Islet of Langerhans (tissue), 1 donor: ENCODE results near the gene CR1L.
"Not testable (repeated sequence)": the region's sequence is repeated elsewhere in the genome, so short reads cannot be mapped to it uniquely, and the experiment has no call there.

ENCODE experiments used
- FAIRE-seq: peaks from one replicate; lab custom pipeline; 2011; peaks lifted over from hg19 to GRCh38; lab: Jason Lieb, UNC

CR1L gene

DNA sequence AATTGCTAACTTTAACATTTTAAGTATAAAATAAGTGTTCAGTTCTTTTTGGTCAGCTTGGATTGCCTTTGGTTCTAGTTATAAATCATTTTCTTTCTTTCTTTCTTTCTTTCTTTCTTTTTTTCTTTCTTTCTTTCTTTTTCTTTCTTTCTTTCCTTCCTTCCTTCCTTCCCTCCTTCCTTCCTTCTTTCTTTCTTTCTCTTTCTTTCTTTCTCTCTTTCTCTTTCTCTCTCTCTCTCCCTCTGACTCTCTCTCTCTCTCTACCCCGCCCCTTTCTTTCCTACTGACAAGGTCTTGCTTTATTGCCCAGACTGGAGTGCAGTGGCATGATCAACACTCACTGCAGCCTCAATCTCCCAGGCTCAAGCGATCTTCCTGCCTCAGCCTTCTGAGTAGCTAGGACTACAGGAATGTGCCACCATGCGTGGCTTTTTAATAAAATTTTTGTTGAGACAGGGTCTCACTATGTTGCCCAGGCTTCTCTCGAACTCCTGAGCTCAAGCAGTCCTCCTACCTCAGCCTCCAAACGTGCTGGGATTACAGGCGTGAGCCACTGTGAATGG is 38.0 kb downstream of the CR1L start:
- not testable (repeated sequence) for FAIRE-seq

DNA sequence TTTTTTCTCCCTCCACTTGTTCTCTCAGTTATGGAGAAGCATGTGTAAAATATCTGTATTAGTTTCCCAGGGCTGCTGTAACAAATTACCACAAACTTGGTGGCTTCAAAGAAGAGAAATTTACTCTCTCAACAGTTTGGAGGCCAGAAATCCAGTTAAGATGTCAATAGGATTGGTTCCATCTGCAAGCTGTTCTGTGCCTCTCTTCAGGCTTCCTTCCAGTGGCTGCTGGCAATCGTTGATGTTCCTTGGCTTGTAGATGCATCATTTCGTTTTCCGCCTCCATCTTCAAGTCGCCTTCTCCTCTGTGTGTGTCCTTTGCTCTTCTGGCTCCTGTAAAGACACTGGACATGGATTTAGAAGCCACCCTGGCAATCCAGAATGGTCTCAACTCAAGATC is 45.6 kb downstream of the CR1L start:
- FAIRE-seq: not testable (repeated sequence)

DNA sequence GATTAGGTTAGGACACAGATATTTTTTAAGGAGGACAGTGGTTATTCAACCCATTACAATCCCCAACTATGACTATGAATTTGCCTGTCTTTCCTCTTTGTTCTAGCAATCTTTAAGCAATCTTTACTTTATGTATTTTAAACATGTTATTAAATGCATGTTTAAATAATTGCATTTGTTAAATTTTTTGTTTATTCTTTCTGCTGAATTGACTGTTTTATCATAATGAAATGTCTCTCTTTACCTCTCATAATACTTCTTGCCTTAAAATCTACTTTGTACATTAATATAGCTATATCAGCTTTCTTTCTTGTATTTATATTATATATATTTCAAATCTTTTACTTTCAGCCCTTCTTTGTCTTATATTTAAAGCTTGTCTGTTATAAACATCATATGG is 46.1 kb downstream of the CR1L start:
- FAIRE-seq: peak; percentile 73

DNA sequence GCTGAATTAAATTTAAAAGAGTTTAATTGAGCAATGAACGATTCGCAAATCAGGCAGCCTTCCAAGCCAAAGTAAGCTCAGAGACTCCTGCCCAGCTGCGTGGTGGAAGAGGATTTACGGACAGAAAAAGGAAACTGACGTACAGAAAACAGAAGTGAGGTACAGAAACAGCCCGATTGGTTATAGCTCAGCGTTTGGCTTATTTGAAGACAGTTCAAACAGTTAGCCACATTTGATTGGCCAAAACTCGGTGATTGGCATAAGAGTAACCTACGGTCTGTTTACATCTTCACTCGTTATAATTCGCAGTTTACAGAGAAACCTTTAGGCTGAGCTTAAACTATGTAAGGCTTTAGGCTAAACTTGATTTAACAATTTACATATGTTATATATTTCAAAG is 46.9 kb downstream of the CR1L start:
- FAIRE-seq: no peak

DNA sequence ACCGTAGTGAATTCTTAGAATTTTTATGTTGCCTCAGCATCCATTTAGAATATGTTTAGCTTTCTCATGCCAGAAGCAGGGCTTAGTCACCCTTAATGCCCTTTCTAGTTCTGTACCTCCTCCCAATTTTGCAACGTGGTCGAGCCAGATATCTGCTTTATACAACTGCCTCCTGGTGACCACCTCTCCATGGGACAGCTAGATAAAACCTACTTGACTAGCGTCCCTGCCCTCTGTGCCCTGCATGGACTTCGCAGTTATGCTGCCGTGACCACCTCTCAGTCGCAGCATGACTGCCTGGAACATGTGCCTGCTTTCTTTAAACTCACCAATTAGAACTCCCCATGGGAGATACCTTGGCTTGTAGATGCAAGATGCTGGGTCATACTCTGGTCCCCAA is 47.4 kb downstream of the CR1L start:
- not testable (repeated sequence) for FAIRE-seq

DNA sequence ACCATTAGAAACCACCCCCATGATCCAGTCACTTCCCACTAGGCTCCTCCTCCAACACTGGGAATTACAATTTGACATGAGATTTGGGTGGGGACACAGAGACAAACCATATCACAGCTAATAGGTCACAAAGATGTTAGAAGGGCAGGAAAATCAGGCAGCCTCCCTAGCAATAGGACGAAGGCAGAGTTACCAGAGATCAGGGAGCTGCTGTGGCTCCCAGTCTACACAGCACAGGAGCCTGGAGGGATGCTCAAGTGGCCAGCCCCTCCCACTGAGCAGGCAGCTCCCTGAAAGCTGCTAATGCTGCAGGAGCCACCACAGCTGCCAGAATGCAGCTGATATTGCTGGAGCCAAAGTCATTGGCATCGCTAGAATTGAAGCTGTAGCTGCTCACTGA is 51.0 kb downstream of the CR1L start:
- FAIRE-seq: no peak

DNA sequence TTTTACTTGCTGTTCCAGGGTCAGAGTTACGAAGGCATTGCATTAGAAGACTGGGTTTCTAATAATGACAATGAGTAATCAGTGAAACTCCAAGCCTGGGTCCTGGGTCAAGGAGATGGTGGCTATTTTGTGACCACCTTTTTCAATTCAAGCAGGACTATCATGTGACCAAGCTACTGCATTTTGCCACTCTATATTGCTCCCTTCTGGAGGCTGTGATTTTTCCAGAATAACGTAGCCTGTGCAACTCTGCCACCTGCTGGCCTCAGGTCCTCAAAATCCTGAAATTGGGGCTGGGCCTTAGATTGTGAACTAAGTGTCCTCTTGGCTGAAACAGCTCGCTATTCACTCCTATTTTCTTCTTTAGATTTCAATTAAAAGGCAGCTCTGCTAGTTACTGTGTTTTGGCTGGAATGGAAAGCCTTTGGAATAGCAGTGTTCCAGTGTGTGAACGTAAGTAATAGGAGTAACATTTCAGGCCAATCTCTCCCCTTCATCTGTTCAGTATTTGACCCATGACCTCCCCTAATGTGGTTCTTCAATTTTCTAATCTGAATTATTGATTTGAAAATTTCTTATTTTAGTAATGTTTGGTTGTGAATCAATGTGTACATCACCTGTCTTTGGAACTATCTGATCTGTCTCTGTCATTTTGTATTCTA is 54.0 kb downstream of the CR1L start:
- no peak for FAIRE-seq

DNA sequence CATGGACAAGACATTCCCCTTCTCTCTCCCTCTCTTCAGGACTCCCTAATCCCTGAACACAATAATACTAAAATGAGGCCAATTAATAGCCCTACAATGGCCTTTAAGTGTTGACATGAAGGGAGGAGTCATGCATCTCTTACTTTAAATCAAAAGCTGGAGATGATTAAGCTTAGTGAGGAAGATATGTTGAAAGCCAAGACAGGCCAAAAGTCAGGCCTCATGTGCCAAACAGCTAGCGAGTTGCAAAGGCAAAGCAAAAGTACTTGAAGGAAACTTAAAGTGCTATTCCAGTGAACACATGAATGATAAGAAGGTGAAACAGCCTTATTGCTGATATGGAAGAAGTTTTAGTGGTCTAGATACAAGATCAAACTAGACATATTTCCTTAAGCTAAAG is 57.4 kb downstream of the CR1L start:
- no peak for FAIRE-seq

DNA sequence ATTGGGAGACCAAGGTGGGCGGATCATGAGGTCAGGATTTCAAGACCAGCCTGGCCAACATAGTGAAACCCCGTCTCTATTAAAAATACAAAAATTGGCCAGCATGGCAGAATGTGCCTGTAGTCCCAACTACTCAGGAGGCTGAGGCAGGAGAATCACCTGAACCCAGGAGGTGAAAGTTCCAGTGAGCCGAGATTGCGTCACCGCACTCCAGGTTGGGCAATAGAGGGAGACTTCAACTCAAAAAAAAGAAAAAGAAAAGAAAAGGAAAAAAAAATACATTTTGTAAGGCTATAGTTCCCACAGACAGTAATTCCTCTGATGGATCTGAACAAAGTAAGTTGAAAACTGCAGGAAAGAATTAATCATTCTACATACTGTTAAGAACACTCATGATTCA is 58.8 kb downstream of the CR1L start:
- FAIRE-seq: no peak

DNA sequence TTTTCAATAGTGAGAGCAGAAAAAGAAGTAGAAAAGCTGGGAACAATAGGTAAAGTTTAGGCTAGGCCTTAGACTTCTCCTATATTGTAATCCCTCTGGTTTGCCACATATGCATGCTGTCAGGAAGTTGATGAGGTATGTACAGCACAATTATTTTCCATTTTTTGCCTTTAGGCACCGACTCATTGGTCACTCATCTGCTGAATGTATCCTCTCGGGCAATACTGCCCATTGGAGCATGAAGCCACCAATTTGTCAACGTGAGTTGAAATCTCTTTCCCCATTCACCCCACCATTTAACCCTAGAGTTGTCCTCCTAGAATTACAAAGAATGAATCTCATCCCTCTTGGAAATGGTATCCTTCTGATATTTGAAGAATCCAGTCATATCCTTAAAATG is 63.1 kb downstream of the CR1L start:
- not testable (repeated sequence) for FAIRE-seq

DNA sequence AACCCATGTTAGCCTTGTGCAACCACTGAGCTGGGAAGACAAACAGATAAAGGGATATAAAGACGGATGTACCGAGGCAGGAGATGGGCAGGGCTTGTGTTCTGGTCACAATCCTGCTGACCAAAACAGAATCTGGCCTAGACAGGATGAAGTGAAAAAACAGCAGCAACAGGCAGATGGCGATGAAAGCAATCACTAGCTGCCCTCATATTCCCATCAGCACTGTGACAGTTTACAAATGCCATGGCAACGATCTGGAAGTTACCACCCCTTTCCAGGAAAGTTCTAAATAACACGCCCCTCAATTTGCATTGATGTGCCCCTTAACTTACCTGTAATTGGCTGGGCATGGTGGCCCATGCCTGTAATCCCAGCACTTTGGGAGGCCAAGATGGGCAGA is 66.4 kb downstream of the CR1L start:
- no peak for FAIRE-seq

DNA sequence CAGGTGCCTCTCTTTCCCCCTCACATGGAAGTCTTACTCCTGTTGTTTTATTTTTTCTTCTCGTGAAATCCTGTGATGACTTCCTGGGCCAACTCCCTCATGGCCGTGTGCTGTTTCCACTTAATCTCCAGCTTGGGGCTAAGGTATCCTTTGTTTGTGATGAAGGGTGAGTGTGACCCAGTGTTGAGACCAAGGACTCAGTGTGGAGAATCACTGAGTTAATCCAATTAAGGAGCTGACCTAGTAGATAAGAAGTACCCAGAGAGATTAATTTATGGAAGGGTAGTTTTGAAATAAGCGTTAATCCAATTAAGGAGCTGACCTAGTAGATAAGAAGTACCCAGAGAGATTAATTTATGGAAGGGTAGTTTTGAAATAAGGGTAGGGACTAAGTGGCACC is 67.8 kb downstream of the CR1L start:
- not testable (repeated sequence) for FAIRE-seq

DNA sequence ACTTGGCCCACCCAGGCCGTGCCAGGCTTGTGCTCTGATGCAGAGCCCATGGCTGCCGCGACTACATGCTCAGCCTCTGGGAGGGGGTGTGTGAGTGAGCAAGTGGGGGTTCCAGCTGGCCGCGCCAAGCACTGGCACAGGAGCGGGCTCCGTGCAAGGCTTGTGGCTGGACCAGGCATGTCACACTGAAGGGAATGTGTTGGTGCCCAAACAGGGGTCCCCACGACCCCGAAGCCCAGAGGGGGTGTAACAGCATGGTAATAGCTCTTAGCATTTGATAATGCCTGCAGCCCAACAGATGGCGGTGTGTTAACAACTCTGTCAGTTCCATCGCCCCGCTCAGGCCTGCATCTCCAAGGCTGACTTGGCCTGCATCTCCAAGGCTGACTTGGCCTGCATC is 68.6 kb downstream of the CR1L start:
- no peak for FAIRE-seq

DNA sequence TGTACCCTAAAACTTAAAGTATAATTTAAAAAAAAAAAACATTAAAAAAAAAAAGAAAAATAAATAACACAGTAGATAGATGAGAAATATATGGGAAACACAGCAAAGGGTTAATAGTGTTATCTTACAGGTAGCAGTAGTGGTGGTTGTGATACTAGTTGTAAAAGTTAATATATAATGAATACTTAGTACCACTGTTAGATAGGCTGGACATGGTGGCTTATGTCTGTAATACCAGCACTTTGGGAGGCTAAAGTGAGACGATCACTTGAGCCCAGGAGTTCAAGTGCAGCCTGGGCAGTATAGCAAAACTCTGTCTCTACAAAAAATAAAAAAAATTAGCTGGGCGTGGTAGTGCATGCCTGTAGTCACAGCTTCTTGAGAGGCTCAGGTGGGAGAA is 74.3 kb downstream of the CR1L start:
- FAIRE-seq: no peak

DNA sequence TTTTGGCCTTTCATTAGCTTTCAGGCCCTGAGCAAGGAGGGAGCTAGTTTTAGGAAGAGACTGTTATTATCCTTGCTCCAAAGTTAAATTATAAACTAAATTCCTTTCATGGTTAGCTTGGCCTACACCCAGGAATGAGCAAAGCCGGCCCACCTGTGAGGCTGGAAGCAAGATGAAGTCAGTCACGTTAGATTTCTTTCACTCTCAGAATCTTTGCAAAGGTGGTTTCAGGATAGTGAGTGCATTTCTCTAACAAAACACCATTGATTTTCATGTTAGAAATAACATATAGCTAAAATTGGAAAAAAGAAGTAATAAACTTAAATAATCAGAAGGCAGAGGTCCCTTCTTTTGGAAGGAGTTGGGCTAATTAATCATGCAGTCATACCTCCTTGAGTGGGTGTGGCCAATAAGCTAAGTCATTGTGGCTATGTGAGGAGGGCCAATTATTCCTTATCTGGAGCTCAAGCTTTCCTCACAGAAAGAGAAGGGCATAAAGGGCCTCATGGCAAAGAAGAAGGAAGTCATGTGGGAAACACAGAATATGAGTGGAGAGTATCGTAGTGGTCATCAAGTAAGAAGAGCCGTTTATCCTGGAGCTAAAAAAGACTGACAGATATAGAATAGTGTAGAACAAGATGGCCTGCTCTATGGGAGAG is 83.4 kb downstream of the CR1L start:
- not testable (repeated sequence) for FAIRE-seq

DNA sequence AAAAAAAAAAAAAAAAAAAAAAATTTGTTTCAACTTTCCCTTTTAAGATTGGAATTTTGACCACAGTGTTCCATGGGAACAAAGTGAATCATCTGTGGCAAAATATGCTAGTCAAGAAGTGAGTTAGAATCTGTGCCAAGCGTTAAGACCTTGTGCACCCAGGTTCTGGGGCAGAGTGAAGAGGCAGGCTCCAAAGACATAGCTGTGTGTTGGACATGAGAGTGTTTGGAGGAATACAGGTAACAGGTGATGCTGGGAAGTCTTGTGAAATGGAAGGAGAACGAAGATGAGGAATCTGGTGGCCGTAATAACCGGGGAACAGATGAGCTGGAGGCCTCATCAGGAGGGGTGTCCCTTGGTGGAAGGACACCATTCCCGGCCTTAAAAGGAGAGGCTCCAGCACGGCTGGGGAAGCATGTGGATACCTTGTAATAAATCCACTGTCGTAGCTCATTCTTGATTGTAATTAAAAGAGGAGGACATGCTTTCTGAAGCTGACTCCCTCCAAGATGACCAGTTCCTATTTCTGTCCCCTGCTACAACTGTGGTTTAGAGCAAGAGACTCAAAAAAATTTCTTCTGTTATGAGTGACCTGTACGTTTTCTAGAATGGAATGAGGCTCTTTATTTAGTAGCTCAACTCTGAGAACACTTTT is 92.7 kb downstream of the CR1L start:
- FAIRE-seq: not testable (repeated sequence)

DNA sequence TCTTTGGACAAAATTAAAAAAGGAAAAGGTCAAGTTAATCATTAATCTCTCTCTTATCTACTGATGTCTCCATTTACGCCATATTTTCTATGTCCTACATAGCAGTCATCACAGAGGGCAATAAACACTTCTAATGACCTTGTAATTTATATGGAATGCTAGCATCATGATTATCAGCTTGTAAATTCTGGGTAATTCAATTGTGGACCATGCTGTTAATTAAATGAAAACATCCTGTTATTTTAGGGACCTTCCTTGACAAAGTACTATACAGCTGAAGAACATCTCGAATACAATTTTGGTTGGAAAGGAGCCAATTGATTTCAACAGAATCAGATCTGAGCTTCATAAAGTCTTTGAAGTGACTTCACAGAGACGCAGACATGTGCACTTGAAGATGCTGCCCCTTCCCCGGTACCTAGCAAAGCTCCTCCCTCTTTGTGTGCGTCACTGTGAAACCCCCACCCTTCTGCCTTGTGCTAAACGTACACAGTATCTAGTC is 93.3 kb downstream of the CR1L start:
- FAIRE-seq: peak; percentile 89

DNA sequence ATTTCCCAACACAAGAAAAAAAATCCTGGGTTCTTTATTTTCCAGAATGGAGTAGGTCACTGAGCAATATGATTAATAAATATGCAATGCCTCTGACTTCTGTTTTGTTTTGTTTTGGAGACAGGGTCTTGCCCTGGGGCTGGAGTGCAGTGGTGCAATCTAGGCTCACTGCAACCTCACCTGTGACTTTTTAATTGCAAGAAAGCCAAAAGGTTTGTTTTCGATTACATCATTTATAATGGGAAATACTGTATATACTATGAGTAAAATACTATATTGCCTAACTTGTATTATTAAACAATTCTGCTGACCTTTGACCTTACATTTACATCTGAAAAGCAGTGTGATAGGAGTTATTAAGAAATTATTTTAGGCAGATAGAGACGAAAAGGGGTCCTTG is 95.3 kb downstream of the CR1L start:
- no peak for FAIRE-seq

DNA sequence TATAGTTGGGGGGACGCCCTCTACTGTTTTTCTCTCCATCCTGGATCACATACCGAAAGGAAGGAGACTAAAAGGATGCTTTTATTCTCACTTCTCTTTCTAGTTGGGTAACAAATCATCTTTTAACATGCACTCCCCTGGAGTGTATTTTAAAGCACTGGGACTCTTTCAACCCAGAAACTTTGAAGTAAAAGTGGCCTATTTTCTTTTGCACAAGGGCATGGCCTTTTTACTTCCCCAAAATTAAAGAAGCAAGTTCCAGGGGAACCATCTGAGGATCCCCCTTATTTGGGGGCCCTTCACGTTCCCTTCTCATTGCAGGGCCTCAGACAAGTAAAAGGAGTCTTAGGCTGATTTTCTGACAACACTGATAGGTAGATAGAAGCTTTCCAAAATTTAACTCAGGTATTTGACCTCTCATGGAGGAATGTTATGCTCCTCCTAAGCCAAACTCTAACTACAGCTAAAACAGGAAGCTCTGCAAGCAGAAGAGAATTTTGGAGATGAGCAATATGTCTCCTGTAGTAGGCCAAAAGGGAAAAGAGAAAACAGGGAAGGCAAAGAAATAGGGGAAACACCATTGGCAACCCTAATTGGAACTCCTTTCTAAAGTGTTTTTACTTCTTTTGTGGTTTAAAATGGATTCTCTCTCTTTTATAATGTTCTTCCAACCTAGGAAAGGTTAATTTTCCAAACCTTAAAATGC is 98.1 kb downstream of the CR1L start:
- FAIRE-seq: no peak

DNA sequence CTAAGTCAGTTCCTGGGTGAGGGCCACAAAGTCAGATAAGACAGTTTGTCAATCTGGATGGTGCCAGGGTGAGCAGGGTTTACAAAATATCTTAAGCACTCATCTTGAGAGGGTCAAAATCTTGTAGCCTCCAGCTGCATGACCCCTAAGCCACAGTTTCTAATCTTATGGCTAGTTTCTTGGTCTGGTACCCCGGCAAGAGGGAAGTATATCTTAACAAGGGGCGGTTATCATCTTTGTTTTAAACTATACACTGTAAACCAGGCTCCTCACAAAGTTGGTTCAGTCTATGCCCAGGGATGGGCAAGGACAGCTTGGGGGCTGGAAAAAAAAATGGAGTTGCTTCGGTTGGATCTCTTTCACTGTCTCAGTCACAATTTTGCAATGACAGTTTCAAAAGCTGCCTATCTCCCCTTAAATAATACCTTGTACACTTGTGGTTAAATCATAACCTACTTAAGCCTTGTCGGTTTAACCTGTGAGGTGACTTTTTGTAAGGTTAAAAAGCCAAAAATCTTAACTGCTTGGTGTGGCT is 99.1 kb downstream of the CR1L start:
- no peak for FAIRE-seq

DNA sequence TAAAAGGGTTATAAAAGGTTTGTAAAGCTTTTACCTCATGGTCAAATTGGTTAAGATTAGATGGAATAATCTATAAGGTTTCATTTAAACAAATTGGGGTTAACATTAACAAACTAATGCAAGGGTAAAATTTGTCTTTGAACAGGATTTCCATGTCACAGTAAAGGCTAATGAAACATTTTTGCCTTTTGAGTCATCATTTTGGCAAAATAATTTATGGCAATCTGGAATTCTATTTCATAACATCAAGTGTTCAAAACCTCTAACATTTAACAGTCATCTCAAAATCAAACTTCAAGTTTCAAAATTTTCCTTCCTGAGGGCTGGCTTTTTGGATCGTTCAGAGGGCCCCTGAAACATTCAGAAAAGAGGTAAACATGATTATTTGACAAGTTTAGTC is 100.4 kb downstream of the CR1L start:
- no peak for FAIRE-seq
